GM19372 (cell line): ENCODE results near the gene COQ7.

ENCODE experiments used
- ATAC-seq: cut with Tn5 transposase; IDR thresholded peaks from one replicate; pipeline ENCODE4 v1.9.1; 2021; ENCODE audit warnings: mild to moderate bottlenecking, low read depth, moderate library complexity; ENCODE audit not compliant: unreplicated experiment

The COQ7 gene

DNA sequence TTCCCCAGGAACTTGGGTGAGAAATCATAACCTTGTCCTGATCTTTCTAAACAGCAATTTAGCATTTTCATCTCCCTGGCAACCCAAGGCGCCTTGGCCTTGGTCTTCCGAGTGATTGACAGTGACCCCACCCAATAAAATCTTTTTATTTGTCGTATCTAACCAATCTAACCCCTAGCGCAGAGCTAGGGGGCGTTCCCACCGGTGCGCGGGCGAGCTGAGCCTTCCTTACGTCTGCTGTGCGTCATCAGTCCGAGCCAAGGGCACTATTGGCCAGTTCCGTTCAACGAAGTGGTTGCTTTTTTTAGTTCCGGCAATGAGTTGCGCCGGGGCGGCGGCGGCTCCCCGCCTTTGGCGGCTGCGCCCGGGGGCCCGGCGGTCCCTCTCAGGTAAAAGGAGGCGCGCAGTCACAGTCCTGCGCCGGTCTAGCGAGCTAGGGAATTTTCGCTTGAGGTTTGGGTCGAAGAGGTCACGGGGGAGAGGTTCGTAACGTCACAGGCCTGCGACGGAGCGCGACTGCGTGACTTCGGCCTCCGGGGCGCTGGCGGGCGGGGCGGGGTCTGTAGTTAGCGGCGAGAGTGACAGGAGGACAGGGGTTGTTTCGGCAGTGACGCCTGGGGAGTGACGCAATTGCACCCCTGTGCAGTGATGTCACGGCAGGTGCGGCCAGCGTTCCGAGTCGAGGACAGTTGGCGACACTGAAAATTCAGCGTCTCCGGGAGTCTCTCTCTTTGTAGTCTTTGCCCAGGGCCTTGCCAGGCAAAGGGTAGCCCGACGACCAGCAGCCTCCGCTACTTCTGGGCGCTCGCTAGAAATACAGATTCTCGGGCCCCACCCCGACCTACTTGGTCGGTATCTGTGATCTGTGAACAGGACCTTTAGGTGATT lies at the start of gene COQ7:
Gene COQ7 (plus strand): TSS at position 266 of the 888 bp plus-strand sequence. CDS start 51 bp downstream, at position 317.
- ATAC-seq: peak; percentile 84

DNA sequence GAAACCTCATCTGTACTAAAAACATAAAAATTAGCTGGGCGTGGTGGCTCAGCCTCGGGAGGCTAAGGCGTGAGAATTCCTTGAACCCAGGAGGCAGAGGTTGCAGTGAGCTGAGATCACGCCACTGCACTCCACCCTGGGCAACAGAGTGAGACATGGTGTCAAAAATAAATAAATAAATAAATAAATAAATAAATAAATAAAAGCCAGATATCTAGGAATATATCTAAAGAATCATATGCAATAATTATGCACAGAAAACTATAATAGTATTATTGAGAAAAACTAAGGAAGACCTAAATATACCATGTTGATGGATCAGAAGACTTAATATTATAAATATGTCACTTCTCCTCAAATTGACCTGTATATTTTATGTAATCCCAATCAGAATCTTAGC lies 46.7 kb upstream of the COQ7 start:
- no peak for ATAC-seq

DNA sequence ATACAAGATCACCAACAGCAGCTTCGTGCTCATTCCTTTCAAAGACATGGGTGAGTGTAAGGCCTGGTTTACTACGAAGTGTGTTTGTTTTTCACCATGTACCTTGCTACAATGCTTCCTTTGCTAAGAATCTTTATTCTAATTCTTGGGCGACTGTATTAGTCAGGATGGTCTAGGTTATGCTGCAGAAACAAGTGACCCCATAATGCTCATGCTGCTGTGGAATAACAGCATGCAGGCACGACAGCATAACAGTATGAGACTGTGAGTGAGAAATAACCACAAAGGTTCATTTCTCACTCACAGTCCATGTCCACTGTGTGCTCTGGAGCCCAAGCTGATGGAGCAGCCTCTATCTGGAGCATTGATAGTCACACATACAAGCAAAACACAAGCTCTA lies 45.7 kb upstream of the COQ7 start:
- no peak for ATAC-seq

DNA sequence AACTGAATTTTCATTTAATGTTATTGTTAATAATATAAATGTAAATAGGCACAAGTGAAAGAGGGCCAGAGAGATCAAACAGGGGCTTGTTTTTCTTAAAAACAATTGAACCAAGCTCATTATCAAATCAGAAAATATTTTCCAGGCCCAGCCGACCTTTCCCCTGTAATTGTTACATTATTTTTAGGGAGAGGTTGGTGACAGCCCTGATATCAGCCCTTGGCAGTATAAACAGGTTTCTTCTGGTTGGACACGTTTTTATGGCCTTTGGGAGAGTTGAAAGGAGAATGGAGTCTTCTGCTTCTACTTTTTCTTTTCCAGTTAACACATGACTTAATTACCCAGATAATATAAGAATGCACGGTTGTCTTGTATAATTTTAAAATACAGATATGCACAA lies 40.0 kb upstream of the COQ7 start:
- ATAC-seq: no peak

DNA sequence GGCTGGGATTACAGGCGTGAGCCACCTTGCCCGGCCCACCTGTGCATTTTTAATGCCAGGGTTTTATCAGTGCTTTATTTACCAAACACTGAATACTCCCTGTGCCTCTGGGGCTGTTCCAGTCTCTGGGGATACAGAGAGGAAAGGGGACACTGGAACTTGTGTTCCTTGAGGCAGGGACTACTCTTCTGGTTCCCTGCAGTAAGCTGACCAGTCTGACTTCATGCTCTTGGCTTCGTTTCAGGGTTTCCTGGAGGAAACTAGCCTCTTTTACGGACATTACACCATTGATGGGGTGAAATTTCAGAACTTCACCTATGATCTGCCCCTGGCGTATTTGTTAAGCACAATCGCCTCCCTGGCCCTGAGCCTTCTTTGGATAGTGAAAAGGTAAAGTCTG lies 37.4 kb upstream of the COQ7 start:
- no peak for ATAC-seq

DNA sequence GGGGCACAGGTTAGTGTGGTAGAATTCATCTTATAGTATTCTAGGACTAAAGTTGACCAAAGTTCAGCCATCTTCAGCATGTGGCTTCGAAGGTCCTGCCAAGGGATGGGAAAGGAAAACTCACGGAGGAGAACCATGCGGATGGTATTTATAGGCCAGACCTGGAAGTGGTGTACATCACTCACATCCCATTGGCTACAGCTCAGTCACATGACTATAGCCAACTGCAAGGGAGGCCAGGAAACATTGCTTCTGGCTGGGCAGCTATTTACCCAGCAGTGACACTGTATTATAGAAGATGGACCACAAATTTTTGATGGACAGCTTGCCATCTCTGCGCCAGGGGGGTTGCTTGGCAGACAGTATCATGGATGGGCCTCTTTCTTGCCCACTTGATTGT lies 35.7 kb upstream of the COQ7 start:
- no peak for ATAC-seq

DNA sequence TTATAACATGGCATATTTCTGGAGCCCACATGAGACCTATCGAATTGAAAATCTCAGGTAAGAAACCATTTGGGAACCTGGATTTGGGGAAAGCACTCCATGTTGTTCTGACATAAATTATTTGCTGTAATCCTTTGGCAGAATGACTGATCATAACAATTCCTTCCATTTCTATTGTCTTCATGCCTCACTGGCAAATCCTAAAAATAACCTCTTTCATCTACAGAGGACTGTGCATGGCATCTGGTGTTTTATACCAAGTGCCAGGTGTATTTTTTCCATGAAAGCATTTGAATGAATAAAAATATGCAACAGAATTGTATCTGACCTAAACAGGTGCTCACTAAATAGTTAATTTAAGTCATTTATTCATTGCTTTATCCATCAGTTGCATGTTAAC lies 33.7 kb upstream of the COQ7 start:
- ATAC-seq: no peak

DNA sequence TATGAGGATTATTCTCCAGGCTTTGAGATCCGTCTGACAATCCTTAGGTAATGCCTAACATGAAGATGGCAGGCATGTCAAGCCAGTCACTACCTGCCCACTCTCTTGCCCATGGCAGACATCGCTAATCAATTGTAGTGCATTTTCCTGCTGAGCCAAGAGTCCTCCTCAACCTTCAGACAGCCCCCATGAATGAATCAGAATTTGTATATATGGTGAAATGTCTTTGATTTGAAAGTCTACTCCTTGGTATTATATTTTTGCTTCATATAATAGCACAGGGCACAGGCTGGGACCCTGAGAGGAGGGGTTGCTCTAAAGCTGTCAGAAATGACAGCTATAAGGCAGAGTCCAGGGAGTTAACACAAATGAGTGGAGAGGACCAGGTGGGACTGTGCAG lies 27.0 kb upstream of the COQ7 start:
- no peak for ATAC-seq

DNA sequence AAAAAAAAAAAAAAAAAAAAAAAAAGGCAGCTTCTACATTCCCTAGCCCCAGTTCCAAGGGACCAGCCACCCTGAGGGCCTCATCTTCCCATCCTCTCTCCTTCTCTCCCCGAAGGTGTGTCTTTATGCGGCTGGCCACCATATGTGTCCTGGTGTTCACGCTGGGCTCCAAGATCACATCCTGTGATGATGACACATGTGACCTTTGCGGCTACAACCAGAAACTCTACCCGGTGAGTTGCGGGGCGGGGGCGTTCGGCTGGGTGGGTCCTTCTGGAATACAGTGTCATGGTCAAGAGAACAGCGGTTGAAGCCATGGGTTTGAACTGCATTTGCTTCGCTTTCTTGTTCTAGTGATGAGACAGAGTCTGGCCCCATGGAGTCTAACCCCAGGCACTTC lies 22.6 kb upstream of the COQ7 start:
- no peak for ATAC-seq

DNA sequence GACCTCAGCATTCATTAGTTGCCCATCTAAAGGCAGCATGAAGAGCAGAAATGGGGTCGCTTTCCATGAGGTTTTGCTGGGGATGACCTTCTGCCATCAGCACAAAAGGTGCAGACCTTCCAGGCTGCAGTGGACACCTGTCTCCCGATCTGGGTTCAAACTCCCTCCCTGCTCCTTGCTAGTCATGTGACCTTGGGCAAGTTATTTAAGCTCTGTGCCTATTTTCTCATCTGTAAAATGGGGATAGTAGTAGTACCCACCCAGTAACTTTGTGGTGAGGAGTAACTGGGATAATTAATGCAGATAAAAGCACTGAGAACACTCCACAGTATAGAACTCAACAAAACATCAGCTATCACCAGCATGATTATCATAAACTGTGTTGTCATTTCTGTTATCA lies 21.4 kb upstream of the COQ7 start:
- ATAC-seq: no peak

DNA sequence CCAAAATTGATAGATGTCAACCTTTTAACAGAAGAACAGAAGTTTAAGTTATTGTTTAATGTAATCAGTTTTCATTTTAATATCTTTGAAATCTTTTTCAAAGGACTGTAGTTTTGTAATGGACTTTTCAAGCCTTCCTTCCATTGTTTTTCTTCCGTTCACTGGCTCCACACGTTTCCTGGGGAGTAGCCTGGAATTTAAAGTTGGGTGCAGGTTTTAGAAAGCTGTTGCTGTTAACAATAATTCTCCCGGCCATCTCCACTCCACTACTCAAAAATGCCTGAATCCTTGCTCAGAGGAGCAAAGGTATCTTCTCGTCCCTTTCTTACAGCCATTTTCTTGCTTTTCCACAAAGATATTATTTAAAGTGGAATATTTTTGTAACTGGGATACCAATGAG lies 4.7 kb upstream of the COQ7 start:
- no peak for ATAC-seq

DNA sequence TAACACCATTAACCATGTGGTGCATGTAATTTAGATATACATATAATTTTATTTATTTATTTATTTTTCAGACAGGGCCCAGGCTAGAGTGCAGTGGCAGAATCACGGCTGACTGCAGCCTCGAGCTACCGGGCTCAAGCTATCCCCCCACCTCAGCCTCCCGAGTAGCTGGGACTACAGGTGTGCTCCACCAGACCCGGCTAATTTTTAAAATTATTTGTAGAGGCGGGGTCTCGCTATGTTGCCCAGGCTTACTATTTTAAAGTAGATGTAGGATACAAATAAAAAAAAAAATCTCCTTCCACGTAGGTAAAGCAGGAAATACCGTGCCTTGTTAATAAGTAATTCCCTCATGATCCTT lies 446 bp upstream of the COQ7 start:
- no peak for ATAC-seq

DNA sequence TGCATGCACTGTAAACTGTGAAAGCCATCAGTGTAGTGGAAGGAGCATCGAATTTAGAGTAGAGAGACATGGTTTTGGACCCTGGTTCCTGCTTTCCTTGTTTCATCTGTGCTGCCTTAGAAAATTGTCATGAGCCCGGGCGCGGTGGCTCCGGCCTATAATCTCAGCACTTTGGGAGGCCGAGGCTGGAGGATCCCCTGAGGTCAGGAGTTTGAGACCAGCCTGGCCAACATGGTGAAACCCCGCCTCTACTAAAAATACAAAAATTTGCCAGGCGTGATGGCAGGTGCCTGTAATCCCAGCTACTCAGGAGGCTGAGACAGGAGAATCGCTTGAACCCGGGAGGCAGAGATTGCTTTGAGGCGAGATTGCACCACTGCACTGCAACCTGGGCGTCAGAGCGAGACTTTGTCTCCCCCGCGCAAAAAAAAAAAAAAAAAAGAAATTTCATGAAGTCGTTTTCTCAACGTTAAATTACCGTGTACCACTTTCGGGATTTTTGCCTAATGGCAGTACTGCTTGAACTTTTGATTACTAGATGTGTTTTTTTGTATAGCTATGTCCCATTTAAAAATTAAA lies 912 bp downstream of the COQ7 start:
- no peak for ATAC-seq

DNA sequence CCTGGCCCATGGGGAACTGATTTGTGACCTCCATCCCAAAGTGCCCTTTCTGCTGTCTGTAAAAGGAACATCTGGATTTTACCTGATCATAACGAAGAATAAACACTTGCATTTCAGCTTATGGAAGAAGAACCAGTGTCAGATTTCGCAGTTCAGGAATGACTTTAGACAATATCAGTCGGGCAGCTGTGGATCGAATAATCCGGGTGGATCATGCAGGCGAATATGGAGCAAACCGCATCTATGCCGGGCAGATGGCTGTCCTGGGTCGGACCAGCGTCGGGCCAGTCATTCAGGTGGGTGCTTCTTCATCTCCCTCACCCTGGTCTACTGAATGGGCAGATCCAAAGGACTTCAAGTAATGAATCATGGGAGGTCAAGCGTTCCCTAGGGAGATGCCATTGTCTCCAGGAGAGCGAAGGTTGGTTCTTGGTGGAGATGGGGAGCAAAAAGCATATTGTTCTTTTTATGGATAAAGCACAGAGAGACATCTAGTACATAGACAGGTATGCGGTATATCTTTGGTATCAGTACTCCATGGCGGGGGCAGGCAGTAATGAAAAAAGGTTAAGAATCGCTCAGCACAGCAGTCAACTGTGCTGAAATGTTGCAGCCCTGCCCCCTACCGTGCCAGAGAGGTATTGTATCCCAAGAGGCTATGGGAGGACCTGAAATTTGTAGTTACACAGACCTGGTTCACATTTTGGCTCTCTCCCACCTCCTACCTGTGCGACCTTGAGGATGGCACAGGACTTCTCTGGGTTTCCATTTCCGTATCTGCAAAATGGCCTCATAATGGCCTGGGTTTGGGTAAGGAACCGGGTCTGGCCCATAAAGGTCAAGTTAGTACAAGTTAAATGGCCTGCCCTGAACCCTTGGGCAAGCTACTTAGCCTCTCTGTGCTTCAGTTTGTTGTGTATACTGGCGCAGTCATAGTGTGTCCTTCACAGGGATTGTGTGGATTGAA lies 4.7 kb downstream of the COQ7 start:
- ATAC-seq: no peak

DNA sequence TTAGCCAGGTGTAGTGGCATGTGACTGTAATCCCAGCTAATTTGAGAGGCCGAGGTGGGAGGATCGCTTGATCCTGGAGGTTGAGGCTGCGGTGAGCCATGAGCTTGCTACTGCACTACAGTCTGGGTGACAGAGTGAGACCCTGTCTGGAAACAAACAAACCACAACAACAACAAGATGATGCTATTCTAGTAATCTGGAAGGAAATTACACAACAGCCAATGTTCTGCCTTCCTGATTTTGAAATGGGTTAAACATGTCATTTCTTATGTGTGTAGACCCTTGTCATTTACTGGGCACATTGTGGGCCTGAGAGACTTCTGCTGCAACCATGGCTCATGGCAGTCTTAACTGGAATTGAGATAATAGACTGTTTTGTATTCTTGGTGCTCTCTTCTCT lies 5.9 kb downstream of the COQ7 start:
- ATAC-seq: no peak

DNA sequence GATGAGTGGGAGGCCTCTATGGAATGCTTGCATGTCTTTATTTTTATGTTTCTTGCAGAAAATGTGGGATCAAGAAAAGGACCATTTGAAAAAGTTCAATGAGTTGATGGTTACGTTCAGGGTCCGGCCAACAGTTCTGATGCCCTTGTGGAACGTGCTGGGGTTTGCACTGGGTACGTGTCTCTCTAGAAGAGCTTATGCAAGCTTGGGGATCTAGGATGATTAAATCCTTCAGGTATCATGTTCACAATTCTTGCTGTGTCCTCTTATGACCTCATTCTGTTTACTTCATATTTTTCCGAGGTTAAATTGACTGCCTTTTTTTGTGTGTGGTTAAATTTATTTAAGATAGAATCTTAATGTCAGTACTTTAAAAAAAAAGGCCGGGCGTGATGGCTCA lies 6.4 kb downstream of the COQ7 start:
- no peak for ATAC-seq

DNA sequence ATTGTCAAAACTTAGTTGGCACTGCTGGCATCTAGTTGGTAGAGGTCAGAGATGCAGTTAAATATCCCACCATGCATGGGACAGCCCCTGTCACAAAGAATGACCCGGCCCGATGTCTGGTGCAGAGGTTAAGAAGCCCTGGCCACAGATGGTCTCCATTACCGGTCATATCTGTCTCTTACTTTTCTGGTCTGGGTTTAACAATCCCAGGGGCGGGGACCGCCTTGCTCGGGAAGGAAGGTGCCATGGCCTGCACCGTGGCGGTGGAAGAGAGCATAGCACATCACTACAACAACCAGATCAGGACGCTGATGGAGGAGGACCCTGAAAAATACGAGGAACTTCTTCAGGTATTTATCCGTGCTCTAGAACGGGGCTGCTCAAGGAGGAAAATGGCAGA lies 8.1 kb downstream of the COQ7 start:
- no peak for ATAC-seq

DNA sequence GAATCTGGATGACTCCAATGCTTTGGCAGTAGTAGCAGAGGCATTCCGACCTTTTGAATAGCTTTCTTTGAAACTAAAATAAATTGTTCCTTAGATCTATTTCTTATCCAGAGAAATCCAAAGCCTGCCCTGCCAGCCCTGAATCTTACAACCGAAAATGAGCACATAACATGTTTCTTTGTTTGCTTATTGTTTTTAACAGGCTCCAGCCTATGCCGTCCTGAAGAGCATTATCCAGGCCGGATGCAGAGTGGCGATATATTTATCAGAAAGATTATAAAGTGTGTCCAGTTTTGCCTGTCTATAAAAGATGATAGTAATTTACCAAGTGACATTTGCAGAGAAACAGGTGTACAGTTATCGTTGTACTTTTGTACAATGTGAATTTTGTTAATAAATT lies 10.5 kb downstream of the COQ7 start:
- ATAC-seq: no peak

DNA sequence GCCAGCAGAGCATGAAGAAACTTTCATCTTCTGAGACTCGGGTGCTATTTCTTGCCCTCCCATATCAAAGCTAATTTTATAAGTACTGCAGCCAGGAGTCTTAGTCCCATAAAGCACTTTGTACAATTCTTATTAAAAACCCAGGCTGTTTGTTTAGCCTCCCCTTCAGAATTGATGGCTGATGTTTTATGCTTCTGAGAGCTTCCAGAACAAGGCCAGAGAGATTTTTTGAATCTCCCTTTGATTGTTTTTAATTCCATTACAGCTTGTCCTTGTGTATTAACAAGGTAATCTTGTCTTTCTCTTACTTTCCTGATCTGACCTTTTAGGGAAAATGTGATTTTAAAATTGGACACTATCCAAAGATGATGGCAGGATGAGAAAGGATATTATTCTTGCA lies 16.3 kb downstream of the COQ7 start:
- no peak for ATAC-seq

DNA sequence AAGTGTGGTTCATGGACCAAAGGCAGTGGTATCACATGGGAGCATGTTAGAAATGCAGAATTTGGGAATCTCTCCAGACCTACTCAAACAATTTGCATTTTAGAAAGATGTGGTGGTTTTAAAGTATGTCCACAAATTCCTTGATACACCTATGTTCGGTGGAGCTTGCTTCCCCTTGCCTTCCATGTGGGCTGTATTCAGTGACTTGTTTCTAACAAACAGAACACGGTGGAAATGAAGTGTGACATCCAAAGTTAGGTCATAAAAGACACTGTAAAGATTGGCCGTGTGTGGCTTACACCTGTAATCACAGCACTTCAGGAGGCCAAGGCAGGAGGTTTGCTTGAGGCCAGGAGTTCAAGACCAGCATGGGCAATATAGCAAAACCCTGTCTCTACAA lies 16.7 kb downstream of the COQ7 start:
- no peak for ATAC-seq

DNA sequence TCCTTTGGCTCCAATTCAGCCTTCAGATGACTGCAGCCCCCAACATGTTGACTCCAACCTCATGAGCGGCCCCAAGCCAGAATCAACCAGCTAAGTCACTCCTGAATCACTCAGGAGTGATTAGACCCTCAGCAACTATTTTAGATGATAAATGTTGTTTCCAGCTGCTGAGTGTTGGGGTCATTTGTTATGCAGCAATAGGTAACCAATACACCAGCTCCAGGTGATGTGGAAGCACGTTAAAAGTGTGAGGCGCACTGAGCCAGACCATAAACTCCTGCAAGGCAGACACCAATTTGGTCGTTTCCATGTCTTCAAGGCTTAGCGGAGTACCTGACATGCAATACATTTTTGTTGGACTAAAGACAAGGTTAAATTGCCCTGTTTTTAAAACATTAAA lies 17.5 kb downstream of the COQ7 start:
- no peak for ATAC-seq
